ENCODE data around the gene COX11.

COX11 gene

GRCh38 chr17:54967621-54968261 lies 713 bp downstream of the COX11 start:
- no peak for DNase-seq

GRCh38 chr17:54956791-54957190 lies 11.7 kb downstream of the COX11 start:
- DNase-seq = no peak

- no peak for DNase-seq
These were observed 17.2 kb downstream of the COX11 start for GRCh38 chr17:54951286-54951685.

DNA sequence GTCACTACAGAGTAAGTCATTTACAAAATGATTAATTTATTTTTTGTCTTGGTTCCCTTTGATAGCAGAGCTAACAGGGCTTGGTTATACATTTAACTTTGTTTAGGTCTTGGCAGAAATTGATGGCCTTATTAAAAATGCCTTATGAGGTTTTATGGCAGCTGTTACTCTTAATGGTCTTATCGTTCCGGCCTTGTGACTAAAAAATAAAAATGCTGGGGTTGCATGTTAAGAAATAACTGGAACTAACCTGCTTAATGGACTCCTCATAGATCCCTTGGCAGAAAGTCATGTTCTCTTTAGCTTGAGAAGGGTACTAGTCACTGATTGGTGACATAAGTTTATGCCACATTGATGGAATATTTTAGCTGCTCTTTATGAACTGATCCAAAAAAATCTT lies 18.3 kb downstream of the COX11 start:
- no peak for DNase-seq

DNA sequence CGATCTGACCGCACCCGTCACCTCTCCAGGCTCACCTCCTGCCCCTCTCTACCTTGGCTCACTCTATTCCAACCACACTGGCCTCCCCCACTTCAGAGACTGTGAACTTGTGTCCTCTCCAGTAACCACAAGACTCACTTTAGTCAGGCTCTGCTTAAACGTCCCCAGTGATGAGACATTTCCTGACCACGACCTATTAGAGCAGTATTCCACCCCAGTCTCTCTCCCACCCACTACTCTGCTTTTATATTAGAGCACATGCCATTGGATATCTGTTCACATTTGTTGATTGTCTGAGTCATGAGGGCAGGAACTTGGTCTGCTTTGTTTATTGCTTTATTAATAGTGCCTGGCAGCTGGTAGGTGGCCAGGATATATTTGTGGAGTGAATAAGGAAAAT lies 20.1 kb downstream of the COX11 start:
- DNase-seq = no peak

GRCh38 chr17:54947396-54947795 lies 21.1 kb downstream of the COX11 start:
- no peak for DNase-seq

GRCh38 chr17:54945671-54946070 lies 22.8 kb downstream of the COX11 start:
- DNase-seq = no peak

- DNase-seq = no peak
These were observed 23.2 kb downstream of the COX11 start for GRCh38 chr17:54945231-54945630.

- no peak for DNase-seq
These were observed 23.7 kb downstream of the COX11 start for GRCh38 chr17:54944796-54945195.

GRCh38 chr17:54941285-54941684 lies 27.2 kb downstream of the COX11 start:
- DNase-seq = no peak

GRCh38 chr17:54937426-54937825 lies 31.0 kb downstream of the COX11 start:
- DNase-seq = no peak

DNA sequence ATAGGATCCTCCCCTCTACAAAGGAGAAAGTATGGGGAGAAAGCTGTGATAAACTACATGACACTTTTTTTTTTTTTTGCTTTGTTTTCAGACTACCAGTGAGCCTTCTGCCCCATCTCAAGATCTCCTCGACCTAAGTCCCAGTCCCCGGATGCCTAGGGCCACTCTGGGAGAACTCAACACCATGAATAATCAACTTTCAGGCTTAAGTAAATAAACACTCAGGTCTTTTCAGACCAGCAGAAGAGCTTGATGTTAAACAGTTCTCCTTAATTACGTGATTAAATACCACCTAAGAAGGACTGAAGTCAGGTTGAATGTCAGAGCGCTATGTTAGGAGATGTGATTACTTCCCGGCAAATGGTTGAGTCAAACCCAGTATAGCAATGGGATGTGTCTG lies 31.4 kb downstream of the COX11 start:
- no peak for DNase-seq

- DNase-seq = no peak
These were observed 33.0 kb downstream of the COX11 start for GRCh38 chr17:54935471-54935870.

DNA sequence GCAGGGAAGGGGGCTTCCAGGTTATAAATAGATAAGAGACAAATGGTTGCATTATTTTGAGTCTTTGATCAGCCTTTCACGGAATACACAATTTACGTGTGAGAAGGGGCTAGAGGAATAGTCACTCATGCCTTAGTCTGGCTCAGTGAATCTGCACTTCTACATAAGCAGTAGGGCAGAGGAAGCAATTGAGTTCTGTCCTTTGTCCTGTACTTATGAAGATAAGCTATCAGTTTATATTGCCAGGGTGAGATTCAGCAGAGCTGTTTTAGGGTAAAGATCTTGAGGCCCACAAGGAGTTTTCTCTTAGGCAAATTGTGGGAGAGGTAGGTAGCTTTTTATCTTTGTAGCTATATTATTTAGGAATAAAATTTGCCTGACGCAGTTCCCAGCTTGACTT lies 34.5 kb downstream of the COX11 start:
- DNase-seq = no peak

- no peak for DNase-seq
These were observed 35.7 kb downstream of the COX11 start for GRCh38 chr17:54932711-54933110.

DNA sequence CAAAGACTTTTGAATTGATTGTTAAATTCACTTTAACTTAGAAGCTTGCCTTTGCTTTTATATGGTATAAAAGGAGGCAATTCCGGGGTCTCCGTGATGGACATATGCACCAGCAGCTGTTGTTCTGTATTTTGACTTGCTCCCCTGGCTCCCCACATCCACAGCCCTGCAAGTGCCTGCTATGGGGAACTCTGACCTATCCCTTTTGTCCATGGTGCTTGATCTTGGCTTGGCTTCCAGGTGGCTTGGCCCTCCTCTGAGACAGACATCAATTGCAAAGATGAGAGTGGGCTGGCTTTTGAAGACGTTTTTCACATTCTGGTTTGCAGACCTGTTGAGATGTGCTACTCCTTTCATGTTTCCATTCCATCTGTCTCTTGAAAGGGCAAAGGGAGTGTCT lies 40.9 kb downstream of the COX11 start:
- no peak for DNase-seq

GRCh38 chr17:54924405-54924804 lies 44.0 kb downstream of the COX11 start:
- DNase-seq = no peak

GRCh38 chr17:54920819-54921218 lies 47.6 kb downstream of the COX11 start:
- no peak for DNase-seq

GRCh38 chr17:54919425-54919824 lies 49.0 kb downstream of the COX11 start:
- DNase-seq = no peak

GRCh38 chr17:54916721-54917120 lies 51.7 kb downstream of the COX11 start:
- DNase-seq = no peak

Measured in activated CD4-positive, alpha-beta T cell treated with anti-CD3 and anti-CD28 coated beads for 4 hours (primary cell).